A673 (cell line): ENCODE data around the gene SNX2.

Experiments used
- CTCF ChIP-seq: fragments of 300-800, 200-600 bp; sonication (generic); conservative IDR thresholded peaks from 2 replicates; pipeline ENCODE4 v1.5.1; 2017; ENCODE audit warnings: low read depth, mild to moderate bottlenecking, antibody characterized with exemption, low read length, moderate library complexity, mixed read lengths
- EZH2 ChIP-seq: fragments of 200-600 bp; sonication (generic); IDR thresholded peaks from 2 replicates; pipeline ENCODE4 v1.6.1; 2017; ENCODE audit warnings: borderline replicate concordance, low read depth, mild to moderate bottlenecking, mixed read lengths, antibody characterized with exemption, low read length; ENCODE audit not compliant: poor library complexity, severe bottlenecking

GRCh38 chr5:122736086-122736845 lies 38.6 kb upstream of the SNX2 start:
- TF ChIP-seq EZH2 (no peak), CTCF (no peak)
